DMS114 treated with DMSO at 0.1 percent for 48 hours (cell line): ENCODE results near the gene CTSE.

Experiments
- DNase-seq: peaks from one replicate; lab custom pipeline; 2025; ENCODE audit not compliant: unreplicated experiment; lab: John Stamatoyannopoulos, UW

CTSE gene

DNA sequence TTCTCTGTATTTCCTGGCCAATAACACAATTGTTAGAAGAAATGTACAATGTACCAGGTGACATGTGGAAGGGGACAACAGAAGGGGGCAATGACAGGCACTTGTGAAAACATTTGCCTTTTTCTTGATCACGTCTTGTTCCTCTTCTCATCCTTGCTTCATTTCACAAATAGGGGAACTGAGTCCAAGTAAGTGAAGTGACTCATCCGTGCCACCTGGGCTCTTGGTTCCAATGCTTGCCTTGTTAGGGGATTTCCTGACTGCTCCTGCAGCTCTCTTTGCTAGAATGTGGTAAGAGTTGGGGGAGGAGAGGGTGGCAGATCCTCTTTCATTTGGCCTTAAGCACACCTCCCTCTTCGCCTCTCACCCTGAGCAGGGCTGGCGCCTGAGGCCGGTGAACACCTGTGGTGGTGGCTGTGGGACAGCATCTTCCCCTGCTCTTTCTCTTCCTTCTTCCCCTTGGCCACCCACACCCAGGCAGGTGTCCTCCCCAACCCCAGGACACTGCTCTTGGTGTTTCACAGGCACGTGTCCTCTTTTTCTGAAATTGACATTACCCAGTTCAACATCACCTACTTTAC lies 27.1 kb upstream of the CTSE start:
- no peak for DNase-seq

- DNase-seq = no peak
Measured at GRCh38 chr1:206049919-206050600, 26.4 kb upstream of the CTSE start.

DNA sequence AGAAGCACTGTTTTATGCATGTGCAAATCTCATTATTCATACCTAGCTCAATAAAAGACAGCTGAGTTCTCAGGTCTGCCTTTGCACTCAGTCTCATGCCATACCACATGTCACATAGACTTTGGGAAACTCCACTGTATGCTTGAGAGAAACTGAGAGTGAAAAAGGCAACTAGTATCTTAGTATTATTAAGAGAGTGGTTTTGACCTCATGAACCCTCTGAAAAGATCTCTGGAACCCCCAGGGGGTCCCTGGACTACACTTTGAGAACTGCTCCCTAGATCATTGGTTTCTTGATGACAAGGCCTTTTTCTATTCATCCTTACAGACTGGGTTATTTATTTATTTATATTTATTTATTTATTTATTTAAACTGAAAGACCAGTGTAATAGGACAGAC lies 25.6 kb upstream of the CTSE start:
- DNase-seq = no peak

GRCh38 chr1:206048582-206048981 lies 24.9 kb upstream of the CTSE start:
- DNase-seq = no peak

- DNase-seq = no peak
Measured at GRCh38 chr1:206047271-206047670, 23.6 kb upstream of the CTSE start.

- DNase-seq = no peak
Measured at GRCh38 chr1:206041640-206042039, 17.9 kb upstream of the CTSE start.

DNA sequence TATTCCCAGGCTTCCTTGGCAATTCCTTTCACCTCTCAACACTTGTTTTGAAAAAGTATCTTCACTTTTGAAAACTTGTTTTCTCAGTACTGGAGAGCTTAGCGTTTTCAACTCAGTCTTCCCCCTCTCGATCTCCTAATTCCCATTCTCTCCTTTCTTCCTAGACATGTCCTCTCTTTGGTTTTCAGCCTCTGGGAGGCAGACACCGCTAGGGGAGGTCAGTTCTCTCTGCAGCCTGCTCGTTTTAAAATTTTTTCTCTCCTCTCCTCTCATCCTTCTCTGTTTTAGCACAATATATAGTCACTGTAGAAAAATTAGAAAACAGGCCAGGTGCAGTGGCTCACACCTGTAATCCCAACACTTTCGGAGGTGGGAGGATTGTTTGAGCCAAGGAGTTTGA lies 16.6 kb upstream of the CTSE start:
- DNase-seq = no peak

GRCh38 chr1:206039046-206039973 lies 15.6 kb upstream of the CTSE start:
- no peak for DNase-seq

GRCh38 chr1:206037581-206037980 lies 13.9 kb upstream of the CTSE start:
- no peak for DNase-seq

- DNase-seq = no peak
Measured at GRCh38 chr1:206036663-206037455, 13.2 kb upstream of the CTSE start.

GRCh38 chr1:206035027-206035426 lies 11.3 kb upstream of the CTSE start:
- no peak for DNase-seq

DNA sequence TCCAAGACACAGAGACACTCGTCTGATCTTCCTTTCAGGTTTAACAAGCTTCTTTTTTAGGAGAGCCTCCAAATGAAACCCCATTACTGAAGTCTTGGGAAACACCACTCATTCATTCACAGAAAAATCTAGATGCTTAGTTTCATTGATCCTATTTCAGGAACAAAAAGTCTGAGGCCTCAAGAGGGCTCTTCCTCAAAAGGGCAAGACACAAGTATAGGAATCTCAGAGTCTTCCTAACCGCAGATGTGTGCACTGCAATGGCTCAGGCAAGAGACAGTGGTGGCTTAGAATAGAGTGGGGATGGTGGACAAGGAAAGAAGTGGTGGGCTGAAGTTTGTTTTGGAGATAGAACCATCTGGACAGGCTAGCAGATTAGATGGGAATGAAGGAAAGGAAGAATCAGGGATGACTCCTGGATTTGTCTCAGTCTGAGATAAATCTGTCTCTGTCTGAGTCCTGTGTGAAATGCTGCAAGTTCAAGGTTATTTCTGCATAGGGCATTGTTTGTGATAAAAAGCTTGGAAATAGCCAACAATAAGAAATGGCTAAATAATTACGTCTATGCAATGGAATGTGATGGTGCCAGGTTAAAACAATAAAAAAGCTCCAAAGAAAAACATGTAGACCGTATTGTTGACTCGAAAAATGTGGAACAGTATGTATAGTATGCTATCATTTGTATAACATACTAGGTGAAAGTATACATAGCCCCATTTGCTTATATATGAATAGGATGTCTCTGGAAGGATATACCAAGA lies 8.9 kb upstream of the CTSE start:
- DNase-seq = no peak

DNA sequence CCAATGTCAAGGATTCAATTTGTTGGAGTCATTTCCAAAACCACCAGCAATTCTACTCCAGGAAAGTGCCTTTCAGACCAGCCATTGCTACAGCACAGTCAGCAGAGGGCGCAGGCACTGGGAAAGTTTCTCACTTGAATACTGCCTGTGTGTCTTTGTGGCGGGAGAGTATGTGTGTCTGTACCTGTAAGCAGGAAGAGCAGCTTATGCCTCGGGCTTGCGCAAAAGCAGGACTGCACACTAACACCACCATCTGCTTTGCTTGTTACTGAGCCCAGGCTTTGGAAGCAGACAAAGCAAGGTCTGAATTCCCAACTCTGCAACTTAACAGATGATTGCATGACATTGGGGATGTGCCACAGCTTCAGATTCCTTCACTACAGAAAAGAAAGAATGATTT lies 7.0 kb upstream of the CTSE start:
- peak; percentile 64 for DNase-seq

DNA sequence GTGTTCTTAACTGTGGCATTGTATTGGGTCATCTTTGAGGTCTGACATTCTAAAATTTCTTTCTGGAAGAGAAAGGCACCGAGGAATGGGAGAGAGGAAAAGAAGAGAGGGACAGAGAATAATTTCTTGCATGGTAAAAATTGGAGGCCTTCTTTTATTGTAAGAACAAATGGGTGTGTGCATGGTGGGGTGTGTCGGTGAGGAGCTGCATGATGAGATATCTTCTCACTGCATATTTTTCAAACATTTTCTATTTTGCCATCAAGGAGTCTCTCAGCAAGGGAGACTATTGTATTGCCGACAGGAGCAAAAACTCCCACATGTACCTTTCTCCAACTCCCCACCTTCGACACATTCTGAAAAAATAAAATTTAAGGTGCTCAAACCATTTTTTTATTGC lies 6.5 kb upstream of the CTSE start:
- DNase-seq = no peak

- no peak for DNase-seq
Measured at GRCh38 chr1:206029484-206029883, 5.8 kb upstream of the CTSE start.

DNA sequence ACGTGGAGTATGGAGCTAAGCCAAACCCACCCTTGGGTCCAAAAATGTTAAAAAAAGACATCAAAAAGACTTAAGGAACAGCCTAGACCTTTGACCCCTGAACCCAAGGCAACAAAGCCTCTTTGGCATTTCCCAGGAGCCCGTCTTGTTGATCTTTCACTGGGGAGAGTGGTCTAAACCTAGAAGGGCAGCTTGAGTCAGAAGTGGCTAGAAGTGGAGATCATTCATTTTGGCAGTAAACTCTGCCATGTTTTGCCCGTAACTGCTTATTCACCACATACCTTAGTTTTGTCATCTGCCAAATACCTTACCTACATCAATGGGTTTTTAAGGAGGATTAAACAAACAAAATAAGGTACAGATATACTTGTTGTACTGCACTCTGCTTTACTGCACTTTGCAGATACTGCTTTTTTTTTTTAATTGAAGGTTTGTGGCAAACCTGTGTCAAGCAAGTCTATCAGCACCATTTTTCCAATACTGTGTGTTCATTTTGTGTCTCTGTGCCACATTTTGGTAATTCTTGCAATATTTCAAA lies 1.7 kb upstream of the CTSE start:
- DNase-seq = no peak

DNA sequence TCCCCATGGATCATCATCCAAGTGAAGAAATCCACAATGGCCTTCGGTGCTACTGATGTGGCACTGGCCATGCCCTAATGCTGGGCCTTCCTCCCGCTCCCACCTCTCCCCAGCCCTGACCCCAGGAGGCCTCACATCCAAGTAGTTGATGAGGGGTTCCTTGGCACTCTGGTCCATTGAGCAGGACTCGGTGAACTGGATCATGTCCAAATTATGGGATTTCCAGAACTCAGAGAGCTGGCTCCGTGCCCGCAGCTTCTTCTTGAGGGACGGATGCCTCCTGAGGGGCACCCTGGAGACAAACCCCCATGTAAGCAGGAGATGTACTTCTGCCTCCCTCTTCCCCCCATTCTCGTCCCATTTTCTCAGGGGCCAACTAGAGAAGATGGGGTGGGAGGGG lies 929 bp downstream of the CTSE start:
- no peak for DNase-seq

- no peak for DNase-seq
Measured at GRCh38 chr1:206021626-206022365, 1.9 kb downstream of the CTSE start.

GRCh38 chr1:206021008-206021625 lies 2.6 kb downstream of the CTSE start:
- DNase-seq = no peak
